SKM-1 (cell line): ENCODE measurements around the gene MYO15B.
"Not testable (repeated sequence)": the region's sequence is repeated elsewhere in the genome, so short reads cannot be mapped to it uniquely, and the experiment has no call there.

Source experiments
- DNase-seq: peaks from one replicate; lab custom pipeline; 2025; ENCODE audit not compliant: unreplicated experiment; lab: John Stamatoyannopoulos, UW

The MYO15B gene

GRCh38 chr17:75637143-75637538 lies 49.5 kb downstream of the MYO15B start:
- DNase-seq, result no peak

GRCh38 chr17:75637551-75637950 lies 50.0 kb downstream of the MYO15B start:
- no peak for DNase-seq

GRCh38 chr17:75638039-75638438 lies 50.4 kb downstream of the MYO15B start:
- DNase-seq, result not testable (repeated sequence)

GRCh38 chr17:75638893-75639292 lies 51.3 kb downstream of the MYO15B start:
- no peak for DNase-seq

- no peak for DNase-seq
These were observed 51.7 kb downstream of the MYO15B start for GRCh38 chr17:75639327-75639726.

GRCh38 chr17:75639771-75640555 lies 52.4 kb downstream of the MYO15B start:
- no peak for DNase-seq

- no peak for DNase-seq
These were observed 53.0 kb downstream of the MYO15B start for GRCh38 chr17:75640556-75641119.

GRCh38 chr17:75641343-75641742 lies 53.7 kb downstream of the MYO15B start:
- DNase-seq, result no peak

GRCh38 chr17:75642182-75642783 lies 54.7 kb downstream of the MYO15B start:
- DNase-seq, result no peak

GRCh38 chr17:75642784-75643642 lies 55.4 kb downstream of the MYO15B start:
- DNase-seq, result no peak

- no peak for DNase-seq
These were observed 56.0 kb downstream of the MYO15B start for GRCh38 chr17:75643643-75644017.

- DNase-seq, result no peak
These were observed 57.9 kb downstream of the MYO15B start for GRCh38 chr17:75645501-75645888.

GRCh38 chr17:75645889-75646637 lies 58.5 kb downstream of the MYO15B start:
- DNase-seq, result no peak

- DNase-seq, result no peak
These were observed 59.0 kb downstream of the MYO15B start for GRCh38 chr17:75646638-75646992.

GRCh38 chr17:75647061-75647460 lies 59.5 kb downstream of the MYO15B start:
- DNase-seq, result no peak

GRCh38 chr17:75647921-75648320 lies 60.3 kb downstream of the MYO15B start:
- no peak for DNase-seq

- DNase-seq, result no peak
These were observed 62.1 kb downstream of the MYO15B start for GRCh38 chr17:75649687-75650086.

- DNase-seq, result no peak
These were observed 63.3 kb downstream of the MYO15B start for GRCh38 chr17:75650874-75651273.

- DNase-seq, result no peak
These were observed 64.7 kb downstream of the MYO15B start for GRCh38 chr17:75652341-75652740.

GRCh38 chr17:75652934-75653549 lies 65.4 kb downstream of the MYO15B start:
- no peak for DNase-seq
